Measurements from ENCODE around the gene INHBC. TPM values are rescaled to one million over a fixed set of nuclear protein-coding genes. Genes with fewer than 3 reads are reported as not detected.

Gene INHBC
- total and polyA plus RNA-seq, 2 donors from 2014 or later, result not detected

DNA sequence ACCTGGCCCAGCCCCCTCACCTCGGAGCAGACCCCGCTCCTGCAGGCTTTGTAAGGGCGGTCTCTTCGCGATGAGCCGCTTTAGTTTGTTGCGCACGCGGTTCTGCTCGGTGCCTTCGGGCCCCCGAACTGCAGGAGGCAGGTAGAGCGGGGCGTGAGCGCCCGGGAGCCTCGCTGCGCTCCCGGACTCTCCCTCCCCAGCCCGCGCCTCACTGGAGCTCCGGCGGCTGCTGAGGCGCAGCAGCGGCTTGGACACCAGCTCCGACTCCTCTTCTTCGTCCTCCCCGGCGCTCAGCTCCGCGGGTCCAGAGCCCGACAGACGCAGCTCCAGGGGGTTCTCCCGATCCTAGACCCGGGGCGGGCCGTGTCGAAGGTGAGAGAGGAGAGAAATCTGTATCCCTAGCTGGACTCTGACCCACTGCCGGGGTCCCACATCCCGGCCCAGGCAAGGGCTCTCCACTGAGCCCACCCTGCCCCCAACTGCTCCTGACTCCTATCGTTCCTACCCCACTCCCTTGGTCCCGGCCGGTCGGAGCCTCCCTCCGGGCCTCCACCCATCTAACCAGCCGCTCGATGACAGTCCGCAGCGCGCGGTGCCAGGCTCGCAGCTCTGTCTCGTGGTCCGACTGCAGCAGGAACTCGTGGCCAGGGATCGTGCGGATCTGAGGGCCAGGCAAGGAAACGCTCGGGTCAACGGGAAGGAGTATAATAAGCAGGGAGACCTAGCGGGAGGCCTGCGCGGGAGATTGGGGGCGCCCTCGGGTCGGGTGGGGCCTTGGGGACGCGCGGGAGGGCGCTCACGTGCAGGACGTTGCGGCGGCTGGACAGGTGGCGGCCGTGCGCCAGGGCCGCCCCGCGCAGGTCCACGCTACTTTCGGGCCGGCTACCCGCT lies 40.9 kb downstream of the INHBC start:
- Histone ChIP-seq H3K27me3 (ENCODE audit: control insufficient read depth, insufficient read depth, low read length) (peaks cover 25% of the 10 kb centered on the region), H3K9me3 (ENCODE audit: control insufficient read depth in 2 of 3, insufficient read depth in 1 of 3, low read length in 3 of 3) (no peaks in the 10 kb centered on the region), H3K4me3 (ENCODE audit: low read length in 3 of 3) (peak overlapping the region; percentile 6 to 43 (median 10)), H3K36me3 (ENCODE audit: control insufficient read depth in 2 of 3, insufficient read depth in 3 of 3, low read length in 3 of 3) (no peaks in the 10 kb centered on the region), H3K4me1 (ENCODE audit: control insufficient read depth in 2 of 3, insufficient read depth in 2 of 3, low read depth in 1 of 3, low read length in 3 of 3) (peaks cover 0 to 18% (median 0%) of the 10 kb centered on the region in 3 donors), H3K9ac (ENCODE audit: low read length in 3 of 3) (no peak overlapping the region), H3K27ac (ENCODE audit: low read depth in 2 of 2, low read length in 2 of 2) (no peak overlapping the region)
- intact Hi-C loops (cut with DNase I), result no loop called here
- DNase-seq, result peak; percentile 37 to 82 (median 55)
- no peak for FAIRE-seq
- TF ChIP-seq CTCF (IDR thresholded peaks at IDR 0.05; ENCODE audit: borderline replicate concordance, extremely low read depth, insufficient read depth), result no peak

GRCh38 chr12:57476162-57476992 lies 41.8 kb downstream of the INHBC start:
- peak overlapping the region in 1 of 2 donors; percentile 33 for H3K27ac ChIP-seq (ENCODE audit: low read depth in 2 of 2, low read length in 2 of 2)

More at GRCh38 chr12:57476162-57476992, 41.8 kb downstream of the INHBC start:
- TF ChIP-seq CTCF (IDR thresholded peaks at IDR 0.05; ENCODE audit: borderline replicate concordance, extremely low read depth, insufficient read depth), result no peak
- Histone ChIP-seq H3K9me3 (ENCODE audit: control insufficient read depth in 2 of 3, insufficient read depth in 1 of 3, low read length in 3 of 3) (no peaks in the 10 kb centered on the region), H3K9ac (ENCODE audit: low read length in 3 of 3) (no peak overlapping the region), H3K4me3 (ENCODE audit: low read length in 3 of 3) (peak overlapping the region; percentile 6 to 43 (median 18)), H3K27me3 (ENCODE audit: control insufficient read depth, insufficient read depth, low read length) (peaks cover 25% of the 10 kb centered on the region), H3K36me3 (ENCODE audit: control insufficient read depth in 2 of 3, insufficient read depth in 3 of 3, low read length in 3 of 3) (no peaks in the 10 kb centered on the region), H3K4me1 (ENCODE audit: control insufficient read depth in 2 of 3, insufficient read depth in 2 of 3, low read depth in 1 of 3, low read length in 3 of 3) (peaks cover 0 to 18% (median 0%) of the 10 kb centered on the region in 3 donors)
- intact Hi-C loops (cut with DNase I), result no loop called here
- FAIRE-seq (no peak), DNase-seq (peak in 2 of 5 donors; percentile 55 to 78)
